Vagina (tissue), 2 donors: ENCODE results near the gene ZNF697. TPM values are rescaled to one million over a fixed set of nuclear protein-coding genes. Genes with fewer than 3 reads are reported as not detected.
"Not testable (repeated sequence)": the region's sequence is repeated elsewhere in the genome, so short reads cannot be mapped to it uniquely, and the experiment has no call there.

Experiments
- DNase-seq, 2 donors: peaks; one replicate each; pipeline ENCODE4 v3.0.0-alpha.2; 2017; ENCODE audit errors: extremely low spot score in 2 of 2
- H3K27ac ChIP-seq: fragments of 200-600 bp; sonication (generic); one replicate; pipeline ENCODE4 v1.5.1; 2019
- H3K27me3 ChIP-seq: fragments of 200-600 bp; sonication (generic); one replicate; pipeline ENCODE4 v1.5.1; 2019
- H3K36me3 ChIP-seq, 2 donors: fragments of 200-600 bp; sonication (generic); one replicate each; pipeline ENCODE4 v1.5.1; 2017 to 2019
- H3K4me1 ChIP-seq: fragments of 200-600 bp; sonication (generic); one replicate; pipeline ENCODE4 v1.5.1; 2019
- H3K4me3 ChIP-seq, 2 donors: fragments of 200-600 bp; sonication (generic); 1 replicate in 1 of 2; 2 replicates in 1 of 2; pipeline ENCODE4 v1.5.1; 2016 to 2019
- H3K9me3 ChIP-seq: fragments of 200-600 bp; sonication (generic); one replicate; pipeline ENCODE4 v1.5.1; 2019
- POLR2A ChIP-seq, 2 donors: fragments of 450-650 bp; IDR thresholded peaks; one replicate each; pipeline ENCODE4 v1.6.1; 2017; ENCODE audit warnings: antibody characterized with exemption in 2 of 2, mild to moderate bottlenecking in 2 of 2, moderate library complexity in 2 of 2
- POLR2AphosphoS5 ChIP-seq, 2 donors: sonication (generic); formaldehyde crosslinking; IDR thresholded peaks; one replicate each; pipeline ENCODE4 v1.9.0; 2017; ENCODE audit warnings: antibody characterized with exemption in 2 of 2, mild to moderate bottlenecking in 2 of 2, low read depth in 1 of 2; ENCODE audit not compliant: insufficient read depth in 1 of 2
- intact Hi-C: fragments of 100-400 bp; cut with DNase I; formaldehyde crosslinking; loops from one replicate; pipeline ENCODE4 v1.15.1; 2023
- total RNA-seq: library from RNA; depleted of rRNA; stranded (reverse); fragments of >200 nt; gene quantifications from one replicate; pipeline ENCODE4 v1.2.3, GENCODE V29; 2016
- TF ChIP-seq, protein P1 (sequence below), 3 experiments: fragments of 450-650 bp in 2 of 3; fragments of 200-600 bp in 1 of 3; sonication (generic) in 1 of 3; IDR thresholded peaks; one replicate each; pipeline ENCODE4 v1.5.1; 2017 to 2019; ENCODE audit warnings: antibody characterized with exemption in 3 of 3, mild to moderate bottlenecking in 2 of 3, moderate library complexity in 2 of 3

ZNF697 gene
- 3.7 TPM for total RNA-seq

DNA sequence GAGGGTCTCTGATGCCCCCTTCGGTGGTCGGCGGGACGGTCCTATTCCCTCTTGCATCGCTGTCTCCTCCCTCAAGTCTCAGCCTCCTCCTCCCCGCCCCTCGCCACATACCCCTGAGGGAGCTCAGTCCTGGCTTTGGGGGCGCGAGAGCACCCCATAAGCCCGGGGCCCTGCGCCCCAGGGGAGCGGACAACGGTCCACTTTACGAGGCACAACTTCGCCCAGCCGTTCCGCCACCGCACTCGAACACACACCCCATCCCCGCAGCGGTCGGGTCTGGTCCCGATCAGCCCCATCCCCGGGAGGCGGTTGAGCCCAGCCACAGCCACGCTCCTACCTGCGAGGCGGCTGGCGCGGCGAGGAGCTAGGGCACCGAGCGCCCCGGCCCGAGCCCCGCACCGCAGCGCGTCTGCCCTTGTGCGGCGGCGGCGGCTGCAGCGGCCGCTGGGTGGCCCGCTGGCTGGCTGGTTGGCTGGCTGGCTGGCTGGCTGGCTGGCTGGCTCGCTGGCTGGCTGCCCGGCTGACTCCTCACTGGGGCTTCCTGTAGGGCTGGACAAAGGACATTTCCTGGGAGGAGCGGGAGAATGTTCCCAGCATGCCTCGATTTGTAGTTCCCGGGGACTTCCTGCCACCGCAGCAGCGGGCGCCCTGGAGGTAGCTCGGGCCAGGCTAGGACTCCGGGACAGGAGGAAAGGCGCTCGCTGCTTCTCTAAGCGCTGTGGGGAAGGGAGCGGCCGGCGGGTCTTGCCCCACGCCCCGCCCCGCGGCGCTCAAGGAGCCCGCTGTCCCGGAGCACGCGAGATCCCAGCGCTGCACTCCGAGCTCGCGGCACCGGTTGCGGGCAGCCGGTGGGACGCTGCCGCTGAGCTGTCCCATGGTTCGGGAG lies at the start of gene ZNF697:
TSS of gene ZNF697 (minus strand) at position 533 of the 886 bp plus-strand sequence. CDS start 22,166 bp downstream, outside the sequence.
- intact Hi-C loops: loop anchor here (2.0 kb wide), 1 partner anchor 65 kb away; no protein-coding TSS in a partner anchor
- peak within 1 kb of the TSS; percentile 69 to 84 for H3K4me3 ChIP-seq
- H3K27me3 ChIP-seq: no peaks in the 10 kb centered on the region
- H3K4me1 ChIP-seq: peaks cover 23% of the 10 kb centered on the region
- peak; percentile 77 to 91 for TF ChIP-seq POLR2AphosphoS5 (IDR thresholded peaks at IDR 0.05; ENCODE audit: insufficient read depth in 1 of 2, low read depth in 1 of 2)
- peak in 1 of 2 donors; percentile 61 for TF ChIP-seq POLR2A (IDR thresholded peaks at IDR 0.05)
- TF ChIP-seq, protein P1, sequence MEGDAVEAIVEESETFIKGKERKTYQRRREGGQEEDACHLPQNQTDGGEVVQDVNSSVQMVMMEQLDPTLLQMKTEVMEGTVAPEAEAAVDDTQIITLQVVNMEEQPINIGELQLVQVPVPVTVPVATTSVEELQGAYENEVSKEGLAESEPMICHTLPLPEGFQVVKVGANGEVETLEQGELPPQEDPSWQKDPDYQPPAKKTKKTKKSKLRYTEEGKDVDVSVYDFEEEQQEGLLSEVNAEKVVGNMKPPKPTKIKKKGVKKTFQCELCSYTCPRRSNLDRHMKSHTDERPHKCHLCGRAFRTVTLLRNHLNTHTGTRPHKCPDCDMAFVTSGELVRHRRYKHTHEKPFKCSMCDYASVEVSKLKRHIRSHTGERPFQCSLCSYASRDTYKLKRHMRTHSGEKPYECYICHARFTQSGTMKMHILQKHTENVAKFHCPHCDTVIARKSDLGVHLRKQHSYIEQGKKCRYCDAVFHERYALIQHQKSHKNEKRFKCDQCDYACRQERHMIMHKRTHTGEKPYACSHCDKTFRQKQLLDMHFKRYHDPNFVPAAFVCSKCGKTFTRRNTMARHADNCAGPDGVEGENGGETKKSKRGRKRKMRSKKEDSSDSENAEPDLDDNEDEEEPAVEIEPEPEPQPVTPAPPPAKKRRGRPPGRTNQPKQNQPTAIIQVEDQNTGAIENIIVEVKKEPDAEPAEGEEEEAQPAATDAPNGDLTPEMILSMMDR (IDR thresholded peaks at IDR 0.05): no peak
- peak within 1 kb of the TSS; percentile 84 for H3K27ac ChIP-seq
- H3K9me3 ChIP-seq: no peaks in the 10 kb centered on the region
- DNase-seq: peak in 1 of 2 donors; percentile 97
- H3K36me3 ChIP-seq: no peaks in the 10 kb centered on the region

DNA sequence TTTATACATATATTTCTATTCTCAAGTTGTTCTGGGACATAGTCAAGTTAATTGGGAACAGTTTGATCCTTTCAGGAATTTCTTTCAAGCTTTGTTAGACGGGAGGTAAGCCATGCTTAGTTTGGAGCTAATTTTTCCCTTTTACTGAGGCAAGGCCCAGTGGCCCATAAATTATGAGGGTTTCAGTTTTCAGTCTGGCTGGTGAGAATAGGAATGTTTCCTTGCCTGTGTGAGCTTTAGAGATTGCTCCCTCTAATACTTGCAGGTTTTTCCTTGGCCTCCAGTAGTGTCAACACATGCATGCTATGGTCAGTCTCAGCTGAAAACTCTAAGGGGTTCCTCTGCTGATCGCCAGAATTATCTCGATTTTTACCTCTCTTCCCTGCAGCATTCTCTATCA lies 49.5 kb upstream of the ZNF697 start:
- no peak for TF ChIP-seq POLR2AphosphoS5 (IDR thresholded peaks at IDR 0.05; ENCODE audit: insufficient read depth in 1 of 2, low read depth in 1 of 2)
- TF ChIP-seq POLR2A (IDR thresholded peaks at IDR 0.05): no peak
- TF ChIP-seq, protein P1 (IDR thresholded peaks at IDR 0.05): no peak
- H3K27ac ChIP-seq: no peak overlapping the region
- no peaks in the 10 kb centered on the region for H3K4me1 ChIP-seq
- H3K27me3 ChIP-seq: no peaks in the 10 kb centered on the region
- intact Hi-C loops: no loop called here
- H3K4me3 ChIP-seq: no peak overlapping the region
- no peaks in the 10 kb centered on the region for H3K36me3 ChIP-seq
- DNase-seq: no peak
- H3K9me3 ChIP-seq: no peaks in the 10 kb centered on the region

DNA sequence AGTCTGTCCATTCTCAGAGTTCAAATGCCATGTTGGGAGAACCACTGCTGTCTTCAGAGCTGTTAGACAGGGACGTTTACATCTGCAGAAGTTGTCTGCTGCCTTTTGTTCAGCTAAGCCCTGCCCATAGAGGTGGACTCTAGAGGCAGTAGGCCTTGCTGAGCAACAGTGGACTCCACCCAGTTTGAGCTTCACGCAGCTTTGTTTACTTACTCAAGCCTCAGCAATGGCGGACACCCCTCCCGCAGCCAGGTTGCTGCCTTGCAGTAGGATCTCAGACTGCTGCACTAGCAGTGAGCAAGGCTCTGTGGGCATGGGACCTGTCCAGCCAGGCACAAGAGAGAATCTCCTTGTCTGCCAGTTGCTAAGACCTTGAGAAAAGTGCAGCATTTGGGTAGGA lies 48.8 kb upstream of the ZNF697 start:
- H3K27me3 ChIP-seq, H3K4me1 ChIP-seq, H3K4me3 ChIP-seq, H3K36me3 ChIP-seq, DNase-seq, H3K9me3 ChIP-seq, H3K27ac ChIP-seq, intact Hi-C loops: not testable (repeated sequence)

DNA sequence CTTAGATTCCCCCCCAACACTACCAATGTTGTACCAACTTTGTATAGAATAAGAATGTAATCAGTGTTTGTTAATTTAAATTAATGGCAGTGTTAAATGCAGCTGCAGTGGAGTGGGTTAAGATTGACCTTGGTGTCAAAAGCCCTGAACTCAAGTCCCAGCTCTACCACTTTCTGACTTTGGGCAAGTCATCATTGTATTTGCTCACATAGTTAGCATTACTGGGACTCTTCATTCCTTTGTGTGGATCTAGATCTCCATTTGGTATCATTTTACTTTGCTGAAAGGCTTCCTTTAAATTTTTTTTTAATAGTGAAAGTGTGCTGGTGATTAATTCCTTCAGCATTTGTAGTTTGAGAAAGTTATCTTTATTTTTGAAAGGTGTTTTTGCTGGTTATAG lies 41.4 kb upstream of the ZNF697 start:
- no peak overlapping the region for H3K4me3 ChIP-seq
- intact Hi-C loops: no loop called here
- H3K36me3 ChIP-seq: no peaks in the 10 kb centered on the region
- no peaks in the 10 kb centered on the region for H3K27me3 ChIP-seq
- H3K4me1 ChIP-seq: peaks cover 8% of the 10 kb centered on the region
- no peak overlapping the region for H3K27ac ChIP-seq
- no peaks in the 10 kb centered on the region for H3K9me3 ChIP-seq
- TF ChIP-seq, protein P1 (IDR thresholded peaks at IDR 0.05): no peak
- no peak for TF ChIP-seq POLR2A (IDR thresholded peaks at IDR 0.05)
- TF ChIP-seq POLR2AphosphoS5 (IDR thresholded peaks at IDR 0.05; ENCODE audit: insufficient read depth in 1 of 2, low read depth in 1 of 2): no peak
- no peak for DNase-seq

DNA sequence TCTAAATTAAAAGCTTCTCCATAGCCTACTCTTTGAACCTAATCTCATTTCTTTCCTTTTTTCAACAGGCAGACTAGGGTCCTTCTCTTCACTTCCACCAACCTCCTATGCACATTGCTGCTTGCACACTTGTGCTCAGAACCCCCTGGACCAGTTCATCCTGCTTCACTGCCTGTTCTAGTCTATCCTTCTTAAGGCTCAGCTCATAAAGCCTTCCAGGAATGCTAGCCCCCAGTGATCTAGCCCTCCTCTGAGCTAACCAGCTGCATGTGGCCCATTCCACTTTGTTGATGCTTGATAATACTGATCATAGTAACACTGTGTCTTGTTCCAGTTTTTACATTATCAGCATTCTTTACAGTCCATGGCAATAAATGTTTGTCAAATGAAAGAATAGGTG lies 40.7 kb upstream of the ZNF697 start:
- no peaks in the 10 kb centered on the region for H3K36me3 ChIP-seq
- H3K4me3 ChIP-seq: no peak overlapping the region
- H3K27ac ChIP-seq: no peak overlapping the region
- no peak for DNase-seq
- intact Hi-C loops: no loop called here
- H3K27me3 ChIP-seq: no peaks in the 10 kb centered on the region
- no peaks in the 10 kb centered on the region for H3K9me3 ChIP-seq
- TF ChIP-seq POLR2A (IDR thresholded peaks at IDR 0.05): no peak
- TF ChIP-seq, protein P1 (IDR thresholded peaks at IDR 0.05): no peak
- TF ChIP-seq POLR2AphosphoS5 (IDR thresholded peaks at IDR 0.05; ENCODE audit: insufficient read depth in 1 of 2, low read depth in 1 of 2): no peak
- peaks cover 8% of the 10 kb centered on the region for H3K4me1 ChIP-seq
